HepG2 (cell line): ENCODE data around the gene MAPK4. TPM values are rescaled to one million over a fixed set of nuclear protein-coding genes. Genes with fewer than 3 reads are reported as not detected.

Source experiments
- ATAC-seq: fragments of 200-7000 bp; cut with Tn5 transposase; 3 replicates; pipeline ENCODE4 v1.9.1; 2020; ENCODE audit warnings: mild to moderate bottlenecking, moderate library complexity
- BruUV-seq: library from RNA; stranded (reverse); fragments of 400-500 nt; replicated peaks from 2 replicates; lab custom pipeline; 2021; lab: Mats Ljungman, UMichigan
- CTCF ChIA-PET: fragments of 300-600 bp; formaldehyde crosslinking; extraction: SDS; loops from one replicate; lab custom pipeline; 2021; ENCODE audit warnings: low total read pairs, inconsistent platforms, low intra/inter-chr PET ratio; lab: Yijun Ruan, JAX
- POLR2A ChIA-PET: fragments of 350-600 bp; sonication (Branson Sonifier 250); formaldehyde crosslinking; loops from one replicate; lab custom pipeline; 2020; ENCODE audit warnings: antibody characterized with exemption, inconsistent platforms; lab: Yijun Ruan, JAX
- DNase-seq: peaks from one replicate; pipeline ENCODE4 v3.0.0-alpha.2; 2015; ENCODE audit warnings: low spot score
- FAIRE-seq: peaks from 3 replicates; lab custom pipeline; 2011; peaks lifted over from hg19 to GRCh38; lab: Jason Lieb, UNC
- H2AFZ ChIP-seq: one replicate; pipeline ENCODE4 v1.6.1; 2011; ENCODE audit warnings: low read length, inconsistent platforms
- H3K27ac ChIP-seq: fragments of 300-600 bp; 3 replicates; pipeline ENCODE4 v1.8.0; 2011; ENCODE audit warnings: mixed run types, mild to moderate bottlenecking, mixed read lengths, low read length, inconsistent platforms; ENCODE audit not compliant: insufficient read depth; ENCODE audit errors: extremely low read length
- H3K27me3 ChIP-seq, 2 experiments: fragments of 200-600 bp in 1 of 2; 2 replicates in 1 of 2; 3 replicates in 1 of 2; pipeline versions ENCODE4 v1.6.0 to v1.8.0; 2011; ENCODE audit warnings: low read length in 2 of 2, mild to moderate bottlenecking in 2 of 2, moderate library complexity in 2 of 2, inconsistent platforms in 1 of 2; ENCODE audit not compliant: insufficient read depth in 2 of 2, control insufficient read depth in 1 of 2
- H3K36me3 ChIP-seq, 2 experiments: fragments of 200-600 bp in 1 of 2; replicated peaks in 1 of 2; 2 replicates in 1 of 2; 3 replicates in 1 of 2; pipeline versions ENCODE4 v1.5.1 to v1.8.0; 2011; ENCODE audit warnings: low read length in 2 of 2, inconsistent platforms in 1 of 2; ENCODE audit not compliant: insufficient read depth in 2 of 2, control insufficient read depth in 1 of 2
- H3K4me1 ChIP-seq: 2 replicates; pipeline ENCODE4 v1.5.1; 2012; ENCODE audit warnings: low read length, inconsistent platforms; ENCODE audit not compliant: insufficient read depth
- H3K4me2 ChIP-seq: 2 replicates; pipeline ENCODE4 v1.6.0; 2011; ENCODE audit warnings: low read depth, low read length, inconsistent platforms
- H3K4me3 ChIP-seq, 3 experiments: fragments of 200-600 bp in 1 of 3; sonication (generic), shearing (Covaris generic) in 1 of 3; replicated peaks in 1 of 3; 2 replicates each; pipeline ENCODE4 v1.5.1; 2011 to 2016; ENCODE audit warnings: low read length in 3 of 3, inconsistent platforms in 2 of 3, low read depth in 2 of 3, mild to moderate bottlenecking in 2 of 3, control low read depth in 1 of 3, mixed read lengths in 1 of 3; ENCODE audit not compliant: insufficient read depth in 1 of 3
- H3K79me2 ChIP-seq: one replicate; pipeline ENCODE4 v1.6.1; 2011; ENCODE audit warnings: low read length, inconsistent platforms; ENCODE audit not compliant: insufficient read depth
- H3K9ac ChIP-seq: 2 replicates; pipeline ENCODE4 v1.6.0; 2011; ENCODE audit warnings: mild to moderate bottlenecking, low read depth, low read length, inconsistent platforms; ENCODE audit not compliant: insufficient read depth
- H3K9me3 ChIP-seq: 2 replicates; pipeline ENCODE4 v1.5.1; 2012; ENCODE audit warnings: mild to moderate bottlenecking, low read length
- H4K20me1 ChIP-seq: 2 replicates; pipeline ENCODE4 v1.6.0; 2011; ENCODE audit warnings: inconsistent platforms, mild to moderate bottlenecking, low read length, moderate library complexity; ENCODE audit not compliant: insufficient read depth
- AHR ChIP-seq: IDR thresholded peaks from 2 replicates; pipeline ENCODE4 v1.6.1; 2018; ENCODE audit warnings: missing genetic modification reagents, missing compliant biosample characterization
- ATAD3A ChIP-seq: sonication (generic); formaldehyde crosslinking; IDR thresholded peaks from 2 replicates; pipeline ENCODE4 v1.4.0; 2020; ENCODE audit warnings: missing genetic modification reagents
- HBP1 ChIP-seq: IDR thresholded peaks from 2 replicates; pipeline ENCODE4 v1.6.1; 2016; ENCODE audit warnings: low read depth, control low read depth
- KLF9 ChIP-seq: IDR thresholded peaks from 2 replicates; pipeline ENCODE4 v1.6.1; 2016; ENCODE audit warnings: low read depth
- RBAK ChIP-seq: sonication (generic); formaldehyde crosslinking; IDR thresholded peaks from 2 replicates; pipeline ENCODE4 v1.5.1; 2020; ENCODE audit warnings: mild to moderate bottlenecking, missing genetic modification reagents
- TBX2 ChIP-seq: sonication (generic); formaldehyde crosslinking; IDR thresholded peaks from 2 replicates; pipeline ENCODE4 v1.5.0; 2020; ENCODE audit warnings: missing genetic modification reagents, mild to moderate bottlenecking, borderline replicate concordance
- TBX3 ChIP-seq: fragments of 450-650 bp; IDR thresholded peaks from 2 replicates; pipeline ENCODE4 v1.6.1; 2017; ENCODE audit warnings: antibody characterized with exemption, mild to moderate bottlenecking, inconsistent platforms, borderline replicate concordance
- ZBTB21 ChIP-seq: sonication (generic); formaldehyde crosslinking; IDR thresholded peaks from 2 replicates; pipeline ENCODE4 v1.4.0; 2020; ENCODE audit warnings: missing genetic modification reagents
- ZEB1 ChIP-seq: IDR thresholded peaks from 2 replicates; pipeline ENCODE4 v1.6.1; 2012; ENCODE audit warnings: mild to moderate bottlenecking, low read depth, inconsistent platforms; ENCODE audit not compliant: insufficient replicate concordance
- ZNF224 ChIP-seq: sonication (generic); formaldehyde crosslinking; IDR thresholded peaks from 2 replicates; pipeline ENCODE4 v1.5.0; 2020; ENCODE audit warnings: mild to moderate bottlenecking, missing genetic modification reagents
- ZNF292 ChIP-seq: sonication (generic); formaldehyde crosslinking; IDR thresholded peaks from 2 replicates; pipeline ENCODE4 v1.8.1; 2022; ENCODE audit warnings: mild to moderate bottlenecking, low read depth, missing genetic modification reagents, borderline replicate concordance
- ZNF354B ChIP-seq: sonication (generic); formaldehyde crosslinking; IDR thresholded peaks from 2 replicates; pipeline ENCODE4 v1.8.0; 2022; ENCODE audit warnings: mild to moderate bottlenecking, missing genetic modification reagents
- ZNF446 ChIP-seq: sonication (generic); formaldehyde crosslinking; IDR thresholded peaks from 2 replicates; pipeline ENCODE4 v1.5.0; 2020; ENCODE audit warnings: mild to moderate bottlenecking, missing genetic modification reagents
- ZNF484 ChIP-seq: sonication (generic); formaldehyde crosslinking; IDR thresholded peaks from 2 replicates; pipeline ENCODE4 v1.5.1; 2020; ENCODE audit warnings: mild to moderate bottlenecking, low read depth, missing genetic modification reagents, borderline replicate concordance
- ZNF563 ChIP-seq: sonication (generic); formaldehyde crosslinking; IDR thresholded peaks from 2 replicates; pipeline ENCODE4 v1.8.0; 2022; ENCODE audit warnings: mild to moderate bottlenecking, moderate library complexity, missing genetic modification reagents
- ZNF878 ChIP-seq: sonication (generic); formaldehyde crosslinking; IDR thresholded peaks from 2 replicates; pipeline ENCODE4 v1.8.1; 2023; ENCODE audit warnings: mild to moderate bottlenecking, missing genetic modification reagents, moderate library complexity
- WGBS: methylation state at CpG from one replicate; pipeline ENCODE4 v1.1.6; 2017; ENCODE audit warnings: low lambda C conversion rate; 5-methylcytosine and 5-hydroxymethylcytosine counted together
- in situ Hi-C: cut with HindIII; loops from 2 replicates; pipeline ENCODE4 v1.10.0; 2017; ENCODE audit warnings: low pct_unique_long_range_greater_than_20kb; ENCODE audit not compliant: extremely low pct_ligation_motif_present
- intact Hi-C: fragments of 100-400 bp; cut with micrococcal nuclease; formaldehyde crosslinking; loops from one replicate; pipeline ENCODE4 v1.10.0; 2022; ENCODE audit not compliant: unreplicated experiment
- polyA plus RNA-seq, 8 experiments: library from polyadenylated mRNA; depleted of rRNA in 3 of 8; stranded (reverse) in 7 of 8; unstranded in 1 of 8; fragments of >200 nt; fragmentation: Illumina TruSeq in 4 of 8; extraction: Trizol in 4 of 8; gene quantifications; 2 replicates each; pipeline versions ENCODE4 v1.2.1 to v1.2.3, GENCODE V29; 2011 to 2016; ENCODE audit warnings: low read depth in 4 of 8, missing spikeins in 1 of 8, mixed read lengths in 1 of 8; ENCODE audit not compliant: insufficient read depth in 1 of 8
- total RNA-seq, 5 experiments: library from RNA; depleted of rRNA; stranded (reverse); fragments of >200 nt; fragmentation: Illumina TruSeq; extraction: Trizol; gene quantifications; 2 replicates each; pipeline ENCODE4 v1.2.3, GENCODE V29; 2016; ENCODE audit warnings: low read depth in 1 of 5
- TF ChIP-seq, protein P1 (sequence below): conservative IDR thresholded peaks from 2 replicates; pipeline ENCODE4 v1.6.1; 2018; ENCODE audit warnings: missing genetic modification reagents
- TF ChIP-seq, protein P2 (sequence below): sonication (generic); formaldehyde crosslinking; IDR thresholded peaks from 2 replicates; pipeline ENCODE4 v1.4.0; 2020; ENCODE audit warnings: missing genetic modification reagents, borderline replicate concordance

MAPK4 gene
- total and polyA plus RNA-seq, 2 of the 13 experiments (the other 11 are each of a cell fraction or from before 2014, with no cell fraction given): not detected

DNA sequence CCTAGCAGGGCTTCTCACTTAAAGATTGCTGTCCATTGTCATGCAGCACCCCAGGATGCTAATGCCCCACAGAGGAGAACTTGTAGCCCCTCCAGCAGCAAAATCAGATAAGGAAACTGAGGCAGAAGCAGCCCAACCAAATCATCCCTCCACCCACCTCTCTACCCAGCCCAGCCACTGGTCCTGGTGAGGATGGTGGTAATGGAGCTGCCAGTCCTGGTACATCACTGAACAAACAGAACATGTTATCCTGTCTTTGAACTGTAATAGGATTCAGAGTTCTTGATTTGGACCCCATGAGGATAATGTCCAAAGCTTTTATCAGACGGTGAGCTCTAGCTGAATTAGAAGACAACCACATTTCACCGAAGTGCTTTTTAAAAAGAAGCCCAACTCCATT is 146.8 kb downstream of the MAPK4 start:
- Histone ChIP-seq H3K27ac (no peak overlapping the region), H3K9me3 (no peaks in the 10 kb centered on the region), H3K4me1 (no peaks in the 10 kb centered on the region), H3K79me2 (no peaks in the 10 kb centered on the region), H3K4me2 (no peak overlapping the region), H3K27me3 (no peaks in the 10 kb centered on the region; a peak in 2 of 5 replicates), H3K4me3 (no peak overlapping the region), H2AFZ (no peak overlapping the region), H3K9ac (no peak overlapping the region), H3K36me3 (no peaks in the 10 kb centered on the region), H4K20me1 (no peaks in the 10 kb centered on the region)
- ChIA-PET CTCF (no interaction called here), POLR2A (no interaction called here)
- in situ Hi-C loops (no loop called here), intact Hi-C loops (no loop called here)
- BruUV-seq: no TSS peak
- 43% methylated on average over 2 of the region's 2 CpGs for WGBS
- no peak for ATAC-seq
- FAIRE-seq: no peak
- DNase-seq: no peak
- TF ChIP-seq, protein P1, sequence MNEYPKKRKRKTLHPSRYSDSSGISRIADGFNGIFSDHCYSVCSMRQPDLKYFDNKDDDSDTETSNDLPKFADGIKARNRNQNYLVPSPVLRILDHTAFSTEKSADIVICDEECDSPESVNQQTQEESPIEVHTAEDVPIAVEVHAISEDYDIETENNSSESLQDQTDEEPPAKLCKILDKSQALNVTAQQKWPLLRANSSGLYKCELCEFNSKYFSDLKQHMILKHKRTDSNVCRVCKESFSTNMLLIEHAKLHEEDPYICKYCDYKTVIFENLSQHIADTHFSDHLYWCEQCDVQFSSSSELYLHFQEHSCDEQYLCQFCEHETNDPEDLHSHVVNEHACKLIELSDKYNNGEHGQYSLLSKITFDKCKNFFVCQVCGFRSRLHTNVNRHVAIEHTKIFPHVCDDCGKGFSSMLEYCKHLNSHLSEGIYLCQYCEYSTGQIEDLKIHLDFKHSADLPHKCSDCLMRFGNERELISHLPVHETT (CRISPR knock-in tag): no peak
- TF ChIP-seq, protein P2, sequence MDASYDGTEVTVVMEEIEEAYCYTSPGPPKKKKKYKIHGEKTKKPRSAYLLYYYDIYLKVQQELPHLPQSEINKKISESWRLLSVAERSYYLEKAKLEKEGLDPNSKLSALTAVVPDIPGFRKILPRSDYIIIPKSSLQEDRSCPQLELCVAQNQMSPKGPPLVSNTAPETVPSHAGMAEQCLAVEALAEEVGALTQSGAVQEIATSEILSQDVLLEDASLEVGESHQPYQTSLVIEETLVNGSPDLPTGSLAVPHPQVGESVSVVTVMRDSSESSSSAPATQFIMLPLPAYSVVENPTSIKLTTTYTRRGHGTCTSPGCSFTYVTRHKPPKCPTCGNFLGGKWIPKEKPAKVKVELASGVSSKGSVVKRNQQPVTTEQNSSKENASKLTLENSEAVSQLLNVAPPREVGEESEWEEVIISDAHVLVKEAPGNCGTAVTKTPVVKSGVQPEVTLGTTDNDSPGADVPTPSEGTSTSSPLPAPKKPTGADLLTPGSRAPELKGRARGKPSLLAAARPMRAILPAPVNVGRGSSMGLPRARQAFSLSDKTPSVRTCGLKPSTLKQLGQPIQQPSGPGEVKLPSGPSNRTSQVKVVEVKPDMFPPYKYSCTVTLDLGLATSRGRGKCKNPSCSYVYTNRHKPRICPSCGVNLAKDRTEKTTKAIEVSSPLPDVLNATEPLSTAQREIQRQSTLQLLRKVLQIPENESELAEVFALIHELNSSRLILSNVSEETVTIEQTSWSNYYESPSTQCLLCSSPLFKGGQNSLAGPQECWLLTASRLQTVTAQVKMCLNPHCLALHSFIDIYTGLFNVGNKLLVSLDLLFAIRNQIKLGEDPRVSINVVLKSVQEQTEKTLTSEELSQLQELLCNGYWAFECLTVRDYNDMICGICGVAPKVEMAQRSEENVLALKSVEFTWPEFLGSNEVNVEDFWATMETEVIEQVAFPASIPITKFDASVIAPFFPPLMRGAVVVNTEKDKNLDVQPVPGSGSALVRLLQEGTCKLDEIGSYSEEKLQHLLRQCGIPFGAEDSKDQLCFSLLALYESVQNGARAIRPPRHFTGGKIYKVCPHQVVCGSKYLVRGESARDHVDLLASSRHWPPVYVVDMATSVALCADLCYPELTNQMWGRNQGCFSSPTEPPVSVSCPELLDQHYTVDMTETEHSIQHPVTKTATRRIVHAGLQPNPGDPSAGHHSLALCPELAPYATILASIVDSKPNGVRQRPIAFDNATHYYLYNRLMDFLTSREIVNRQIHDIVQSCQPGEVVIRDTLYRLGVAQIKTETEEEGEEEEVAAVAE (CRISPR knock-in tag): no peak
- TF ChIP-seq TBX3: no peak
- TF ChIP-seq TBX2 (CRISPR knock-in tag): no peak
- TF ChIP-seq KLF9 (CRISPR knock-in tag): no peak
- no peak for TF ChIP-seq ZNF292 (CRISPR knock-in tag)
- TF ChIP-seq ZNF224 (CRISPR knock-in tag): no peak
- no peak for TF ChIP-seq RBAK
- TF ChIP-seq ATAD3A (CRISPR knock-in tag): no peak
- no peak for TF ChIP-seq HBP1
- no peak for TF ChIP-seq ZBTB21 (CRISPR knock-in tag)
- TF ChIP-seq ZNF484 (CRISPR knock-in tag): no peak
- no peak for TF ChIP-seq AHR (CRISPR knock-in tag)
- no peak for TF ChIP-seq ZEB1
- TF ChIP-seq ZNF446 (CRISPR knock-in tag): no peak
- no peak for TF ChIP-seq ZNF563
- no peak for TF ChIP-seq ZNF354B (CRISPR knock-in tag)
- no peak for TF ChIP-seq ZNF878 (CRISPR knock-in tag)
